ENCODE measurements around the gene ARID3C.
A peak's percentile ranks its signal among the peaks of the same experiment; 100 is the strongest.

Gene ARID3C

GRCh38 chr9:34662526-34663302 is 33.8 kb upstream of the ARID3C start, which contains the start of gene CCL27:
Gene CCL27, minus strand, starts transcription at chr9:34662657. Its CDS starts 24 bp downstream, at chr9:34662633.
- Histone ChIP-seq H3K27me3 (ENCODE audit: control insufficient read depth, insufficient read depth, low read length) (no peaks in the 10 kb centered on the region), H3K4me1 (ENCODE audit: control insufficient read depth, insufficient read depth, low read length) (peaks cover 9% of the 10 kb centered on the region), H3K9me3 (ENCODE audit: control insufficient read depth, low read length) (no peaks in the 10 kb centered on the region), H3K36me3 (ENCODE audit: control insufficient read depth, insufficient read depth, low read length) (no peaks in the 10 kb centered on the region), H3K9ac (ENCODE audit: low read length) (no peak within 1 kb of the TSS), H3K4me3 (ENCODE audit: low read length) (no peak within 1 kb of the TSS)

DNA sequence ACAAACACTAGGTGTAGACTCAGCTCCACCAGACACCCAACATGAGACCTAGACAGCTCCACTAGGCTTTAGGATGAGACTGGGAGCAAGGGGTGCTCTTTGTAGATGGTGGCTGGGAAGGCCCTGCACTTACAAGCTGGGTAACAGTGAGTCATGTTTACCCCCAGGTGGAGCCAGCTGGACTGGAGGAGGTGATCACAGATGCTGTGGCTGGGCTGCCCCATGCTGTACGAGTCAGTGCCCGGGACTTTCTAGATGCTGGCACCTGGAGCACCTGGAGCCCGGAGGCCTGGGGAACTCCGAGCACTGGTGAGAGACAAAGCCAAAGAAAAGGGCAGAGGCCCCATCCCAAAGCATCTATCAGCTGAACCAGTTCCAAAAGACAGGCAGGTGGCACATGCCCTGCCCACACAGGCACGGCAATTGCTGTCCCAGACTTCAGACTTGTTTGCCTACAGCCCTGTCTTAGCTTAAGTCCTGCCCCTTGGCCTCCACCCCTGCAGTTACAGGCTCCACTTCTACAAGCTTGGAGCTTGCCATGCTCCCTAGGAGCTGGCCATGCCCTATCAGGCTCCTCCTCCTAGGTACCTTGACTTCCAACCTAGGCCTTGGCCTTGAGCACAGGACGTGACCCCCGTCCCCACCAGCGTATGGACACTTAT is 30.9 kb upstream of the ARID3C start:
- H3K4me1 ChIP-seq (ENCODE audit: control insufficient read depth, insufficient read depth, low read length): peaks cover 11% of the 10 kb centered on the region
- no peak overlapping the region for H3K4me3 ChIP-seq (ENCODE audit: low read length)
- no peaks in the 10 kb centered on the region for H3K27me3 ChIP-seq (ENCODE audit: control insufficient read depth, insufficient read depth, low read length)
- no peaks in the 10 kb centered on the region for H3K9me3 ChIP-seq (ENCODE audit: control insufficient read depth, low read length)
- no peaks in the 10 kb centered on the region for H3K36me3 ChIP-seq (ENCODE audit: control insufficient read depth, insufficient read depth, low read length)
- H3K9ac ChIP-seq (ENCODE audit: low read length): no peak overlapping the region

DNA sequence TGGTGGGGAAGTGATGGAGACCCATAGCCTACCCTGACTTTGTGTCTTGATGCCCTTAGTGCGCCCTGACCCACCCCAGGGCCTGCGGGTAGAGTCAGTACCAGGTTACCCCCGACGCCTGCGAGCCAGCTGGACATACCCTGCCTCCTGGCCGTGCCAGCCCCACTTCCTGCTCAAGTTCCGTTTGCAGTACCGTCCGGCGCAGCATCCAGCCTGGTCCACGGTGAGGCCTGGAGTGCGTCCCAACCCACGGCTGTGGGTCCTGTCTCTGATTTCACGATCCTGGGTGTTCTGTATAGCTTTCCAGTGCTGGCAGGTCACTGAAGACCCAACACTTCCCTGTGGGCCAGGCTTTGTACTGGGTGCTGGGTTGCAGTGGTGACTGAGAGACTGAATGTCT is 29.6 kb upstream of the ARID3C start:
- Histone ChIP-seq H3K9me3 (ENCODE audit: control insufficient read depth, low read length) (no peaks in the 10 kb centered on the region), H3K4me3 (ENCODE audit: low read length) (no peak overlapping the region), H3K4me1 (ENCODE audit: control insufficient read depth, insufficient read depth, low read length) (peaks cover 6% of the 10 kb centered on the region), H3K27me3 (ENCODE audit: control insufficient read depth, insufficient read depth, low read length) (no peaks in the 10 kb centered on the region), H3K9ac (ENCODE audit: low read length) (no peak overlapping the region), H3K36me3 (ENCODE audit: control insufficient read depth, insufficient read depth, low read length) (no peaks in the 10 kb centered on the region)

GRCh38 chr9:34656992-34657391 is 28.1 kb upstream of the ARID3C start:
- Histone ChIP-seq H3K4me1 (ENCODE audit: control insufficient read depth, insufficient read depth, low read length) (peaks cover 20% of the 10 kb centered on the region), H3K9ac (ENCODE audit: low read length) (no peak overlapping the region), H3K9me3 (ENCODE audit: control insufficient read depth, low read length) (no peaks in the 10 kb centered on the region), H3K4me3 (ENCODE audit: low read length) (no peak overlapping the region), H3K36me3 (ENCODE audit: control insufficient read depth, insufficient read depth, low read length) (no peaks in the 10 kb centered on the region), H3K27me3 (ENCODE audit: control insufficient read depth, insufficient read depth, low read length) (no peaks in the 10 kb centered on the region)

GRCh38 chr9:34655394-34655793 is 26.5 kb upstream of the ARID3C start:
- H3K27me3 ChIP-seq (ENCODE audit: control insufficient read depth, insufficient read depth, low read length): no peaks in the 10 kb centered on the region
- H3K4me3 ChIP-seq (ENCODE audit: low read length): no peak overlapping the region
- no peaks in the 10 kb centered on the region for H3K9me3 ChIP-seq (ENCODE audit: control insufficient read depth, low read length)
- peaks cover 31% of the 10 kb centered on the region for H3K4me1 ChIP-seq (ENCODE audit: control insufficient read depth, insufficient read depth, low read length)
- H3K9ac ChIP-seq (ENCODE audit: low read length): no peak overlapping the region
- no peaks in the 10 kb centered on the region for H3K36me3 ChIP-seq (ENCODE audit: control insufficient read depth, insufficient read depth, low read length)

- Histone ChIP-seq H3K9me3 (ENCODE audit: control insufficient read depth, low read length) (no peaks in the 10 kb centered on the region), H3K27me3 (ENCODE audit: control insufficient read depth, insufficient read depth, low read length) (no peaks in the 10 kb centered on the region), H3K4me1 (ENCODE audit: control insufficient read depth, insufficient read depth, low read length) (peaks cover 31% of the 10 kb centered on the region), H3K36me3 (ENCODE audit: control insufficient read depth, insufficient read depth, low read length) (peaks cover 4% of the 10 kb centered on the region), H3K4me3 (ENCODE audit: low read length) (no peak overlapping the region), H3K9ac (ENCODE audit: low read length) (no peak overlapping the region)
These were observed 25.6 kb upstream of the ARID3C start for GRCh38 chr9:34654323-34655051.

DNA sequence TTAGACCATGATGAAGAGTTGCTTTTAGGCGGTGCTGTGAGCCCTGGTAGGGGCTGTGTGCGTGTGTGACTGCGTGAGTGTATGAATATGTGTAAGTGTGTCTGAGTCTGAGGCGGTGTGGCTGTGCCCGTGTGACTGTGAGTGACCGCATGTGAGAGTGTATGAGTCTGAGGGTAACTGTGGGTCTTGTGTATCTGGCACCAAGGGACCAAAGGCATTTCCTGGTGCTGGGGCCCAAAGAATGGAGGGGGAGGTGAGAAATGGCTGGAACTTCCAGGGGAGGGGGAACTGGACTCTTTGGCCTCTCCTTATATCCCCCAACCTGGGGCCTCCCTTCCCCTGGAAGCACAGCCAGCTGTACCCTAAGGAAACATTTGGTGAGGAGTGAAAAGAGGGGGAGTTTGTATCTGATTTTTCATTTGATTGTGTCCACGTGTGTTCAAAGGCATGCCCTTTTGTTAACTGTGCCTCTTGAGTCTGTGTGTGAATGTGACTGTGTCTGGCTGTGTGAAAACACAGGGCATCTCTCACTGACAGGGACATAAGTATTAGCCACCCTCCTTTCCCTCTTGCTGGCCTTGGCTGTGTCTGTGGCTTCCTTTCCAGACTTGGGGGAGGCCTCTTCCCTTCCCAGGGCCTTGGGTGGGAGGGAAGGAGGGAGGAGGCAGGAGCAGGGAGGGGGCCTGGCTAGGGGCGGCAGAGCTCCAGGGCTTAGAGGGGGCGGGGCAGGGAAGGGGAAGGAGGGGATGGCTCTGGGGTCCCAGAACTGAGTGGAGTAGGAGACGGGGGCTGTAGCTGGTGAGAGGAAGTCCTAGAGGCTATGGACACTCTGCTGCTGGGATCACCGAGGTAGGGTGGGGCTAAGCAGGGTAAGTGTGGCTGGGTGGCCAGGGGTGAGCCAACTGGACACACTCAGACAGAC is 24.5 kb upstream of the ARID3C start:
- no peak overlapping the region for H3K9ac ChIP-seq (ENCODE audit: low read length)
- H3K4me3 ChIP-seq (ENCODE audit: low read length): no peak overlapping the region
- H3K4me1 ChIP-seq (ENCODE audit: control insufficient read depth, insufficient read depth, low read length): peaks cover 32% of the 10 kb centered on the region
- H3K9me3 ChIP-seq (ENCODE audit: control insufficient read depth, low read length): no peaks in the 10 kb centered on the region
- no peaks in the 10 kb centered on the region for H3K27me3 ChIP-seq (ENCODE audit: control insufficient read depth, insufficient read depth, low read length)
- H3K36me3 ChIP-seq (ENCODE audit: control insufficient read depth, insufficient read depth, low read length): peaks cover 11% of the 10 kb centered on the region

- H3K27me3 ChIP-seq (ENCODE audit: control insufficient read depth, insufficient read depth, low read length): no peaks in the 10 kb centered on the region
- no peaks in the 10 kb centered on the region for H3K9me3 ChIP-seq (ENCODE audit: control insufficient read depth, low read length)
- H3K4me3 ChIP-seq (ENCODE audit: low read length): no peak overlapping the region
- peaks cover 40% of the 10 kb centered on the region for H3K4me1 ChIP-seq (ENCODE audit: control insufficient read depth, insufficient read depth, low read length)
- H3K36me3 ChIP-seq (ENCODE audit: control insufficient read depth, insufficient read depth, low read length): peaks cover 11% of the 10 kb centered on the region
- H3K9ac ChIP-seq (ENCODE audit: low read length): no peak overlapping the region
These were observed 23.7 kb upstream of the ARID3C start for GRCh38 chr9:34652602-34653000.

- Histone ChIP-seq H3K9ac (ENCODE audit: low read length) (peak within 1 kb of the TSS; percentile 37), H3K4me3 (ENCODE audit: low read length) (no peak within 1 kb of the TSS), H3K9me3 (ENCODE audit: control insufficient read depth, low read length) (no peaks in the 10 kb centered on the region), H3K4me1 (ENCODE audit: control insufficient read depth, insufficient read depth, low read length) (peaks cover 45% of the 10 kb centered on the region), H3K27me3 (ENCODE audit: control insufficient read depth, insufficient read depth, low read length) (no peaks in the 10 kb centered on the region), H3K36me3 (ENCODE audit: control insufficient read depth, insufficient read depth, low read length) (peaks cover 11% of the 10 kb centered on the region)
These were observed 23.2 kb upstream of the ARID3C start, which contains the start of gene IL11RA for GRCh38 chr9:34651876-34652601. Gene IL11RA, plus strand, starts transcription at chr9:34652185. Its CDS starts 3,033 bp downstream, at chr9:34655218.

GRCh38 chr9:34651321-34651720 is 22.5 kb upstream of the ARID3C start:
- no peak overlapping the region for H3K4me3 ChIP-seq (ENCODE audit: low read length)
- H3K9ac ChIP-seq (ENCODE audit: low read length): peak overlapping the region; percentile 37
- H3K4me1 ChIP-seq (ENCODE audit: control insufficient read depth, insufficient read depth, low read length): peaks cover 48% of the 10 kb centered on the region
- peaks cover 11% of the 10 kb centered on the region for H3K36me3 ChIP-seq (ENCODE audit: control insufficient read depth, insufficient read depth, low read length)
- no peaks in the 10 kb centered on the region for H3K27me3 ChIP-seq (ENCODE audit: control insufficient read depth, insufficient read depth, low read length)
- no peaks in the 10 kb centered on the region for H3K9me3 ChIP-seq (ENCODE audit: control insufficient read depth, low read length)

- Histone ChIP-seq H3K36me3 (ENCODE audit: control insufficient read depth, insufficient read depth, low read length) (peaks cover 11% of the 10 kb centered on the region), H3K9ac (ENCODE audit: low read length) (no peak overlapping the region), H3K9me3 (ENCODE audit: control insufficient read depth, low read length) (no peaks in the 10 kb centered on the region), H3K4me1 (ENCODE audit: control insufficient read depth, insufficient read depth, low read length) (peaks cover 52% of the 10 kb centered on the region), H3K27me3 (ENCODE audit: control insufficient read depth, insufficient read depth, low read length) (no peaks in the 10 kb centered on the region), H3K4me3 (ENCODE audit: low read length) (no peak overlapping the region)
These were observed 21.9 kb upstream of the ARID3C start for GRCh38 chr9:34650816-34651215.
